Prostate gland (tissue), 2 donors: ENCODE measurements around the gene FAM181B. TPM values are rescaled to one million over a fixed set of nuclear protein-coding genes. Genes with fewer than 3 reads are reported as not detected.

Experiments used
- DNase-seq: peaks from one replicate; pipeline ENCODE4 v3.0.0-alpha.2; 2019; ENCODE audit warnings: low spot score
- H3K27ac ChIP-seq, 2 donors: fragments of 200-600 bp; sonication (generic); 2 replicates each; pipeline ENCODE4 v1.5.1; 2017 to 2019
- H3K27me3 ChIP-seq: fragments of 200-600 bp; sonication (generic); replicated peaks from 2 replicates; pipeline ENCODE4 v1.5.1; 2019; ENCODE audit not compliant: insufficient read depth
- H3K36me3 ChIP-seq, 2 donors: fragments of 200-600 bp; sonication (generic); 1 replicate in 1 of 2; 2 replicates in 1 of 2; pipeline versions ENCODE4 v1.5.1 to v1.8.1; 2017 to 2019
- H3K4me1 ChIP-seq: fragments of 200-600 bp; sonication (generic); replicated peaks from 2 replicates; pipeline ENCODE4 v1.5.1; 2019
- H3K4me3 ChIP-seq, 2 donors: fragments of 200-600 bp; sonication (generic); 2 replicates each; pipeline ENCODE4 v1.5.1; 2017 to 2019
- H3K9me3 ChIP-seq: fragments of 200-600 bp; sonication (generic); 2 replicates; pipeline ENCODE4 v1.5.1; 2017
- POLR2A ChIP-seq: fragments of 450-650 bp; IDR thresholded peaks from one replicate; pipeline ENCODE4 v1.6.1; 2016; ENCODE audit warnings: antibody characterized with exemption, mild to moderate bottlenecking
- POLR2AphosphoS5 ChIP-seq: sonication (generic); formaldehyde crosslinking; IDR thresholded peaks from one replicate; pipeline ENCODE4 v1.6.1; 2017; ENCODE audit warnings: antibody characterized with exemption
- WGBS: methylation state at CpG from one replicate; pipeline ENCODE4 v1.1.5; 2018; 5-methylcytosine and 5-hydroxymethylcytosine counted together
- intact Hi-C: fragments of 100-400 bp; cut with DNase I; formaldehyde crosslinking; loops from one replicate; pipeline ENCODE4 v1.14.2; 2022
- total RNA-seq, 2 donors: library from RNA; depleted of rRNA; stranded (reverse); fragments of >200 nt; gene quantifications; one replicate each; pipeline ENCODE4 v1.1.0, GENCODE V29; 2016
- TF ChIP-seq, protein P1 (sequence below), 4 experiments: fragments of 200-600 bp in 2 of 4; fragments of 450-650 bp in 2 of 4; sonication (generic) in 2 of 4; IDR thresholded peaks; 1 replicate in 3 of 4; 2 replicates in 1 of 4; pipeline ENCODE4 v1.5.1; 2016 to 2019; ENCODE audit warnings: antibody characterized with exemption in 4 of 4, mild to moderate bottlenecking in 2 of 4, moderate library complexity in 2 of 4

Gene FAM181B, protein sequence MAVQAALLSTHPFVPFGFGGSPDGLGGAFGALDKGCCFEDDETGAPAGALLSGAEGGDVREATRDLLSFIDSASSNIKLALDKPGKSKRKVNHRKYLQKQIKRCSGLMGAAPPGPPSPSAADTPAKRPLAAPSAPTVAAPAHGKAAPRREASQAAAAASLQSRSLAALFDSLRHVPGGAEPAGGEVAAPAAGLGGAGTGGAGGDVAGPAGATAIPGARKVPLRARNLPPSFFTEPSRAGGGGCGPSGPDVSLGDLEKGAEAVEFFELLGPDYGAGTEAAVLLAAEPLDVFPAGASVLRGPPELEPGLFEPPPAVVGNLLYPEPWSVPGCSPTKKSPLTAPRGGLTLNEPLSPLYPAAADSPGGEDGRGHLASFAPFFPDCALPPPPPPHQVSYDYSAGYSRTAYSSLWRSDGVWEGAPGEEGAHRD
- 1 to 10 TPM in 1 of 2 donors, under 1 TPM in 1; 0.85 to 2.0 TPM for total RNA-seq

DNA sequence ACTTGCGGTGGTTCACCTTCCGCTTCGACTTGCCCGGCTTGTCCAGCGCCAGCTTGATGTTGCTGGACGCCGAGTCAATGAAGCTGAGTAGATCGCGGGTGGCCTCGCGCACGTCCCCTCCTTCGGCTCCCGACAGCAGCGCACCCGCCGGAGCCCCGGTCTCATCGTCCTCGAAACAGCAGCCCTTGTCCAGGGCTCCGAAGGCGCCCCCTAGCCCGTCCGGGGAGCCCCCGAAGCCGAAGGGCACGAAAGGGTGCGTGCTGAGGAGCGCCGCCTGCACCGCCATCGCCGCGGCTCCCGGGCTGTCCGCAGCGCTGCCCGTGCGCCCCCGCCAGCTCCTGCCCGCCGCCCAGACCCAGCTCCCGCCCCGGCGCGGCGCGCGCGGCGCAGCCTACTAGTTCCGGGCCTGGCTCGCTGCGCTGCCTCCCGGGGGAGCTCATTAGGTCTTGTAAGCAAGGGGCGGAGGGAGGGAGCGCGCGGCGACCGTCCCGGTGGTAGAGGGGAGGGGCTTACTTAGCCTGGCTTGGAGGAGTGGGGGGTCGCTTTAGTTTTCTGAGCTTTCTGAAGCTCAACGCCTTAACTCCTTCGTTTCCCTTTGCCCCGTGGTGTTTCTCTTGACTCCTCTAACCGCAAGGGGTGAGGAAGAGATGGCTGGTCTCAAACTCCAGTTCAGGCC lies at the start of gene FAM181B:
TSS of gene FAM181B (minus strand) at position 421 of the 676 bp plus-strand sequence. CDS start at position 286, 135 bp downstream.
- Histone ChIP-seq H3K36me3 (no peaks in the 10 kb centered on the region), H3K4me3 (peak within 1 kb of the TSS; percentile 51 to 55), H3K9me3 (no peaks in the 10 kb centered on the region), H3K27ac (peak within 1 kb of the TSS; percentile 27 to 56), H3K4me1 (no peaks in the 10 kb centered on the region), H3K27me3 (no peaks in the 10 kb centered on the region)
- TF ChIP-seq POLR2AphosphoS5 = no peak
- TF ChIP-seq, protein P1, sequence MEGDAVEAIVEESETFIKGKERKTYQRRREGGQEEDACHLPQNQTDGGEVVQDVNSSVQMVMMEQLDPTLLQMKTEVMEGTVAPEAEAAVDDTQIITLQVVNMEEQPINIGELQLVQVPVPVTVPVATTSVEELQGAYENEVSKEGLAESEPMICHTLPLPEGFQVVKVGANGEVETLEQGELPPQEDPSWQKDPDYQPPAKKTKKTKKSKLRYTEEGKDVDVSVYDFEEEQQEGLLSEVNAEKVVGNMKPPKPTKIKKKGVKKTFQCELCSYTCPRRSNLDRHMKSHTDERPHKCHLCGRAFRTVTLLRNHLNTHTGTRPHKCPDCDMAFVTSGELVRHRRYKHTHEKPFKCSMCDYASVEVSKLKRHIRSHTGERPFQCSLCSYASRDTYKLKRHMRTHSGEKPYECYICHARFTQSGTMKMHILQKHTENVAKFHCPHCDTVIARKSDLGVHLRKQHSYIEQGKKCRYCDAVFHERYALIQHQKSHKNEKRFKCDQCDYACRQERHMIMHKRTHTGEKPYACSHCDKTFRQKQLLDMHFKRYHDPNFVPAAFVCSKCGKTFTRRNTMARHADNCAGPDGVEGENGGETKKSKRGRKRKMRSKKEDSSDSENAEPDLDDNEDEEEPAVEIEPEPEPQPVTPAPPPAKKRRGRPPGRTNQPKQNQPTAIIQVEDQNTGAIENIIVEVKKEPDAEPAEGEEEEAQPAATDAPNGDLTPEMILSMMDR (IDR thresholded peaks at IDR 0.05) = no peak
- TF ChIP-seq POLR2A = no peak
- intact Hi-C loops = no loop called here
- 2% methylated on average over 36 of the region's 67 CpGs for WGBS
- DNase-seq = no peak

DNA sequence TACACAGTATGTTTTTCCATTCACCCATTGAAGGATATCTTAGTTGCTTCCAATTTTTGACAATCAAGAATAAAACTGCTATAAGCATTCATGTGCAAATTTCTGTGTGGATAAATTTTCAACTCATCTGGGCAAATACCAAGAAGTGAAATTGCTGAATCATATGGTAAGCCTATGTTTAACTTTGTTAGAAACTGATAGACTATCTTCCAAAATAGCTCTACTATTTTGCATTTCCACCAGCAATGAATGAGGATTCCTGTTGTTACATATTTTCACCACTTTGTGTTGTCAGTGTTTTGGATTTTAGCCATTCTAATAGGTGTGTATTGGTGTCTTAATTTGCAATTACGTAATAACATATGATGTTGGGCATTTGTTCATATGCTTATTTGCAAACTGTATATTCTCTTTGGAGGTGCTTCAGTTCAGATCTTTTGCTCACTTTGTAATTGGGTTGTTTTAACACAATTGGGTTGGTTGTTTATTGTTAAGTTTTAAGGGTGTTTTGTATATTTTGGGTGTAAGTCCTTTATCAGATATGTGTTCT lies 49.2 kb upstream of the FAM181B start:
- Histone ChIP-seq H3K4me1 (no peaks in the 10 kb centered on the region), H3K36me3 (no peaks in the 10 kb centered on the region), H3K27me3 (no peaks in the 10 kb centered on the region), H3K27ac (no peak overlapping the region), H3K9me3 (no peaks in the 10 kb centered on the region), H3K4me3 (no peak overlapping the region)
- intact Hi-C loops = no loop called here
- DNase-seq = no peak
- WGBS = 97% methylated on average over 1 of the region's 1 CpG
- TF ChIP-seq POLR2A = no peak
- TF ChIP-seq, protein P1 (IDR thresholded peaks at IDR 0.05) = no peak
- TF ChIP-seq POLR2AphosphoS5 = no peak

DNA sequence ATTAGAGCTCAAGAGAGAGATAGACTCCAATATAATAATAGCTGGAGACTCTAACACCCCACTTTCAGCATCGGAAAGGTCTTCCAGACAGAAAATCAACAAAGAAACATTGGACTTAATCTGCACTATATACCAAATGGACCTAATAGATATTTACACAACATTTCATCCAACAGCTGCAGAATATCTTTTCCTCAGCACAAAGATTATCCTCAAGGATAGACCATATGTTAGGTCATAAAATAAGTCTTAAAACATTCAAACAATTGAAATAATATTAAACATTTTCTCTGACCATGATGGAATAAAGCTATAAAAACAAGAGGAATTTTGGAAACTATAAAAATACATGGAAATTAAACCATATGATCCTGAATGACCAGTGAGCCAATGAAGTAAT lies 45.1 kb upstream of the FAM181B start:
- no peak overlapping the region for H3K27ac ChIP-seq
- intact Hi-C loops = no loop called here
- H3K27me3 ChIP-seq = no peaks in the 10 kb centered on the region
- H3K4me3 ChIP-seq = no peak overlapping the region
- H3K4me1 ChIP-seq = no peaks in the 10 kb centered on the region
- DNase-seq = no peak
- 55% methylated on average over 1 of the region's 1 CpG for WGBS
- H3K36me3 ChIP-seq = no peaks in the 10 kb centered on the region
- TF ChIP-seq, protein P1 (IDR thresholded peaks at IDR 0.05) = no peak
- TF ChIP-seq POLR2AphosphoS5 = no peak
- no peak for TF ChIP-seq POLR2A
- no peaks in the 10 kb centered on the region for H3K9me3 ChIP-seq

DNA sequence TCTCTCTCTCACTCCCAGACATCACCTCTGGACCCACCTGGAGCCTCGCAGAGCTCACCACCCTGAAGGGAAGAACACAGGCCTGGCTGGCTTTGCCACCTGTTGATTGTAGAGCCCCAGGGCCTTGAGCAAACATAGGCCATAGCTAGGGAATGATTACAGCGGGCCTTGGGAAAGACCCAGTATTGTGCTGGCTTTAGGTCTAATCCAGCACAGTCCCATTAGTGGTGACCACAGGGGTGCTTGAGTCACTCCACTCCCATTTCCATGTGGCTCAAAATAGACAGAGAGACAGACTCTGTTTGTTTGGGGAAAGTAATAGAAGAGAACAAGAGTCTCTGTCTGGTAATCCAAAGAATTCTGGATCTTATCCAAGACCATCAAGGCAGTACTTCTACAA lies 42.7 kb upstream of the FAM181B start:
- no peaks in the 10 kb centered on the region for H3K36me3 ChIP-seq
- H3K9me3 ChIP-seq = no peaks in the 10 kb centered on the region
- no peak overlapping the region for H3K27ac ChIP-seq
- no peaks in the 10 kb centered on the region for H3K4me1 ChIP-seq
- H3K27me3 ChIP-seq = no peaks in the 10 kb centered on the region
- no peak for DNase-seq
- H3K4me3 ChIP-seq = no peak overlapping the region
- intact Hi-C loops = no loop called here
- TF ChIP-seq POLR2A = no peak
- TF ChIP-seq, protein P1 (IDR thresholded peaks at IDR 0.05) = no peak
- TF ChIP-seq POLR2AphosphoS5 = no peak
- WGBS = 88% methylated on average over 2 of the region's 2 CpGs
